ENCODE data around the gene PRKRIP1.
"Not testable (repeated sequence)": the region's sequence is repeated elsewhere in the genome, so short reads cannot be mapped to it uniquely, and the experiment has no call there.

PRKRIP1 gene

DNA sequence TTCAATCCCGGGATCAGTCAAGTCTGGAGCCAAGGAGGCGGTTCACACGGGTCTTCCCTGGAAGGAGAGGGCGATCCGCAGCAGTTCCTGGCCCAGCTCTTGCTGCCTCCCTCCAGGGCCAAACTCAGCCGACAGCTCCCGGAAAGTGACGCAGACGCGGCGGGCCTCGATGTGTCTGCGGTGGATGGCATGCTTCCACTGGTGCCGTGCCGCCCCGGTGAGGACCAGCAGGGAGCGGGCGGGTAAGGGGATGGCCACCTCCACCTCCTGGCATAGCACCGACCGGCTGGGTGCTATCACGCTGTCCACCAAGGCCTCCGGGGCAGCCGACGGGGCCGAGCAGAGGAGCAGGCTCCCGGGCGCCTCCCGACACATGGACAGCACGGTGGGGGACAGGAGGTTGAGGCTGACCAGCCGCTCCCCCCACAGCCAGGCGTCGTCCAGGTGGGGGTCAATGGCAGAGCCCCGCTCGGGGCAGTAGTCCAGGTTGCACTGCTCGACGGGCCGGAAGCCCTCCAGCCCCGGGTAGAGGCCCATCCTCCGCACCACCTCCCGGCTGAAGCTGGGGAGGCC is 61.3 kb downstream of the PRKRIP1 start:
- no peak for DNase-seq (ENCODE audit: low read depth, low spot score)

- no peak for DNase-seq (ENCODE audit: low read depth, low spot score)
Observed at GRCh38 chr7:102459221-102459844, 63.2 kb downstream of the PRKRIP1 start.

GRCh38 chr7:102460467-102460866 is 64.3 kb downstream of the PRKRIP1 start:
- DNase-seq (ENCODE audit: low read depth, low spot score): no peak

DNA sequence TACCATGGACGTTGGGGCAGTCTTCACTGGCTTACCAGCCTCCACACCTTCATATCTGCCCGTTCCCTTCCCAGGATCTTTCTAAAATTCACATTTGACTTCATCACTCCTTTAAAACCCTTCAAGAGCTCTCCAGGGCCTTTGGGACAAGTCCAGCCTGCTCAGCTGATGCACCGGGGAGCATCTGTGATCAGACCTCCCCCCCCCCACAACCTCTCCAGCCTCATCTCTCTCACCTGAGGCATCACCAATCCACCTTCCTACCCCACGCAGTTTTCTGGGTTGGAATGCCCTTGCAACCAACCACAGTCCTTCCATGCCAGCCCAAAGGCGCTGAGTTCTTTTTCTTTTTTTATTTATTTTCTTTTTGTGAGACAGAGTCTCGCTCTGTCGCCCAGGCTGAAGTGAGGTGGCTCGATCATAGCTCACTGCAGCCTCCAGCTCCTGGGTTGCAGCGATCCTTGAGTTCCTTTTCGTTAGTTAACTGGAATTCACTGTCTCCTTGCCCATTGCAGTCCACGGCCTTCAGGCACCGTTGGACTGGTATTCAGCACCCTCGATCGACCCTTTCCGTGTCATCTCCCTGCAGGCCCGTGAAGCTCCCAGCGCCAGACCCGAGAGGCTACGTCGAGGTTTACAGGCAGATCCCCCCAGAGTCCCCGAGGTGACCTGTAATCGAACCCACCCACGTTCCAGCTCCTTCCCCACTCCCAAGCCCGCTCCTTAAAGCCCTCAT is 67.8 kb downstream of the PRKRIP1 start:
- DNase-seq (ENCODE audit: low read depth, low spot score): no peak

- DNase-seq (ENCODE audit: low read depth, low spot score): peak; percentile 87
Observed at GRCh38 chr7:102464577-102465280, 68.6 kb downstream of the PRKRIP1 start, which contains the start of the genes ALKBH4 and LRWD1. Gene ALKBH4 (minus strand): TSS chr7:102464863. CDS start chr7:102464836, 27 bp downstream. Gene LRWD1 (plus strand): TSS chr7:102464984. CDS start chr7:102465081, 97 bp downstream.

- no peak for DNase-seq (ENCODE audit: low read depth, low spot score)
Observed at GRCh38 chr7:102466097-102466496, 69.9 kb downstream of the PRKRIP1 start.

GRCh38 chr7:102467581-102468477 is 71.7 kb downstream of the PRKRIP1 start:
- no peak for DNase-seq (ENCODE audit: low read depth, low spot score)

- DNase-seq (ENCODE audit: low read depth, low spot score): no peak
Observed at GRCh38 chr7:102468478-102469350, 72.6 kb downstream of the PRKRIP1 start.

GRCh38 chr7:102469351-102469971 is 73.3 kb downstream of the PRKRIP1 start:
- DNase-seq (ENCODE audit: low read depth, low spot score): no peak

DNA sequence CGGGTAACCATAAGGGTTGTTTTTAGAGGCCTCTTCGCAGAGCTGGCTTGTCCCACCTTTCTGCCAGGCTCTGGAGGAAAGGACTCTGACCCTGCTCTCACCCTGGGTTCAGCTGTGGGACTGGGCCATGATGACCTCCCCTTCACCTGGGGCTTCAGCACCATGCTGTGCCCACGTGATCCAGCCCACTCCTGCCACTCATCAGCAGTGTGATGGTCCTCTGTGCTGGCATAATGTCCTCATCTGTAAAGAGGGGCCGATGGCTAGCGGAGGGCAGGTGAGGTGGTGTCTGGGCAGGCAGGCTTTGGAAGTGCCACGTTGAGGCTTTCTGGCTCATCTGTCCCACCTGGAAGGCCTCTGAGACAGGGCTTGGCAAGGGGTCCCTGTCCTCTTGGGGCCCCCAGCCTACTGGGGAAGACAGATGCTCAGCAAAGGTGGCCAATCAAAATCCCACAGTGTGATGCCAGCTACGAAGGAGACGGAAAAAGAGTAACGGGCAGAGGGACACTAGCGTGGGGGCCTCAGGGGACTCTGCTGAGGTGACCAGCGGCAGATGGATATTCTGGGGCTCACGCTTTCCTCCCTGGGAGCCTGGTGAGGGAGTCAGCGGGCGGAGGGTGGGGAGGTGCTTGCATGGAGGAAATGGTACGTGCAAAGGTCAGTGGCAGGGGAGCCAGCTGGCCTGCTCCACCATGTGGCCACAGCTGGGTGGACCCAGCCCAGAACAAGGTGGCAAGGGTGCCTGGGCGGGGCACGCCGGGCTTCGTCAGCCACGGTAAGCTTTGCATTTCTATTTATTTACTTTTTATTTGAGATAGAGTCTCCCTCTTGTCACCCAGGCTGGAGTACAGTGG is 74.0 kb downstream of the PRKRIP1 start:
- no peak for DNase-seq (ENCODE audit: low read depth, low spot score)

DNA sequence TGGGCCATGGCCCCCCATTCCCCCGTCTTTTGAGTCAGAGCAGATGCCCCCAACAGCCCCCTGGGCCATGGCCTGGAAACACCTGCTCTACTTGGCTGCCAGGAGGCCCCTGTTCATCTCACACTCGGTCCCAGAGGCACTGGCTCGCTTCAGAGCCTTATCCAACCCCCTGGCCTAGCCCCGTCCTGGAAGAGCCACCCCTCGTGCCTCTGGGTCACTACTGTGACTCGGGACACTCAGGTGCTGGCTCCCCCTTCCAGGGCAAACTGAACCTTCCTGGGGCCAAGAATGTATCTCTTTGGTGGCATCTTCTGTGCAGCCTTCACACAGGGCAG is 75.6 kb downstream of the PRKRIP1 start:
- no peak for DNase-seq (ENCODE audit: low read depth, low spot score)

DNA sequence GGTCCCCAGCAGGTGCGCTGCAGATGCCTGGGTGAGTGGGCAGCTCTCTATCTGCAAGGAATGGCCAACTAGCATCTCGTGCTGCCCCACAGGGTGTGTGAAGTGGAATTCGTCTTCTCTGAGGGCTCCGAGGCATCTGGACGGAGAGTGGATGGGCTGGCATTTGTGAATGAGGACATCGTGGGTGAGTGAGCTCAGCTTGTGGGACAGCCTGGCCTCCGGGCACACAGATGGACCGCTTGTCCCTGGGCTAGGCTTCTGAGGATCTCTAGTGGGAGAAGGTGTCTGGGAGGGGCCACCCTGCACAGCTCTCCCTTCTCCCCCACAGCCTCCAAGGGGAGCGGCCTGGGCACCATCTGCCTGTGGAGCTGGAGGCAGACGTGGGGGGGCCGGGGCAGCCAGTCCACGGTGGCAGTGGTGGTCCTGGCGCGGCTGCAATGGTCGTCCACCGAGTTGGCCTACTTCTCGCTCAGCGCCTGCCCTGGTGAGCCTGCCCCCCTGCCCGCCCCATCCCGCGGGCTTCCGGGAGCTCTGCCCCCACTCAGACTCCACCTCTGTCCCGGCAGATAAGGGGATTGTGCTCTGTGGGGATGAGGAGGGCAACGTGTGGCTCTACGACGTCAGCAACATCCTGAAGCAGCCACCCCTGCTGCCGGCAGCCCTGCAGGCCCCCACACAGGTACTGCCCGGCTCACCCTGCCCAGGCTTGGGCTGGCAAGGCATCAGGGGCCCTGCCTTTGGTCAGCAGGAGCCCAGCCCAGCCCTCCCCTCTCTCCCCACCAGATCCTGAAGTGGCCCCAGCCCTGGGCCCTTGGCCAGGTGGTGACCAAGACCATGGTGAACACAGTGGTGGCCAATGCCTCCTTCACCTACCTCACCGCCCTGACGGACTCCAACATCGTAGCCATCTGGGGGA is 76.2 kb downstream of the PRKRIP1 start:
- no peak for DNase-seq (ENCODE audit: low read depth, low spot score)

DNA sequence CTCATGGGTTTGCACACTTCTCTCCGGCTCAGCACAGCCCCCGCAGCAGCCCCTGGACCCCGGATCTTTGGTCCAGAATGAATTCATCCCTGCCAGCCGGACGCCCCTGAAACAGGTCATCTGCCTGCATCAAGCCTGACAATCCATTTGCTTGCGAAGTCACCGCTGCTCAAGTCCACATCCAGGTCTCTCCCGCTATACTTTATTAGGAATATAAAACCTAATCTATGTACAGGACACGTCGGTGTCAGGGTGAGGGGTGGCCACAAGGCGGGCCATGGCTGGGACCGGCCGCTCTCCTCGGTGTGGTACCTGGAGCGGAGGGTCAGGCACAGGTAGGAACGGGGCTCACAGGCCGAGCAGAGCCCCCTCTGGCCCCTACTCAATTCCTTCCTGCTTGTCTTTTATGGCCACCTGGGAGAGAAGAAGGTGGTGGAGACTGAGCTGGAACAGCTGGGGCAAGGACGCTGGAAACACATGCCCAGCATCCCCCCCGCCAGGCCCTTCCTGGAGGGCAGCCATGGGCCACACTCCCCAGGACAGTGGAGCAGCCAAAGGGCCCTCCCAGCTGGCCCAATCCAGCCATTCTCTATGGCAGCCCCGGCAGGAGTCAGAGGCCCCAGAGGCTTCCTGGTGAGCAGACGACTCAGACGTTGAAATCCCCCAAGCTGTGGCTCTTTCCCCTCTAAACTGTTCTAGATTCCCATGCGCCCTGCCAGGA is 77.3 kb downstream of the PRKRIP1 start:
- DNase-seq (ENCODE audit: low read depth, low spot score): no peak

- not testable (repeated sequence) for DNase-seq (ENCODE audit: low read depth, low spot score)
Observed at GRCh38 chr7:102474116-102474515, 78.0 kb downstream of the PRKRIP1 start.

DNA sequence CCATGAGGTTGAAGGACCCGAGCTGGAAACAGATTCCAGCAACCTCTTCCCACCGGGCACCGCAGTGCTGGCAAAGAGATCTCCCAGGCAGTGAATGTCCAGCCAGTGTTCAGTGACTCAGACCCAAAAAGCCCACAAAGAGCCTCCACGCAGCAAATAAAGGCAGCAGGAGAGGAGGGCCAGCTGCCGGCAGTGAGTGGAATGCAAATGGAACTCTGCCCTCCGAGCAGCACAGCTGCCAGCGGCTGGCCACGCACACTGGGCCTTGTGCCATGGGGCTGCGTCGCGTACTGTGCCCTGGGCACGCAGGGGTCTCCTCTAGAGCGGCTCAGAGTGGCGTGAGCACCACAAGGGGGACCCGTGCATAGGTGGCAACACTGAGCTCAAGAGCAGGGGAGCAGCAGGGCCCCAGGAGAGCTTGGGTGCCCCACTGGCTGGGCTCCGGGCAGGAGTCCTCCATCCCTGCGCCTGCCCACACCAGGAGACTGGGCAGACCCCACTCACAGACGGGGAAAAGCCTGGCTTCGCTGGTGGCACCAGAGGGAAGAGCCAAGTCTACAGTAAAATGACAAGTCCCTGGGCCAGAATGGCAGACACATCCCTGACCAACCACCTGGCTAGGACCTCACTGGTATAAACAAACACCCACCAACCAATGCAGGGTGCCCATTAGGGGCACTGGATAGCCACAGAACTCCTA is 78.7 kb downstream of the PRKRIP1 start:
- not testable (repeated sequence) for DNase-seq (ENCODE audit: low read depth, low spot score)

Data from activated naive CD8-positive, alpha-beta T cell treated with anti-CD3 and anti-CD28 coated beads, Interleukin-2, amount 50 U/mL, for 16 hours (primary cell).